ENCODE data around the gene PRKD2. TPM values are rescaled to one million over a fixed set of nuclear protein-coding genes. Genes with fewer than 3 reads are reported as not detected.
A peak's percentile ranks its signal among the peaks of the same experiment; 100 is the strongest.

The PRKD2 gene
- total and polyA plus RNA-seq, 10 of the 15 experiments (the other 5 are each of a cell fraction or from before 2014, with no cell fraction given): 2.3 to 98.8 (median 32.9) TPM

- TF ChIP-seq, protein P1, sequence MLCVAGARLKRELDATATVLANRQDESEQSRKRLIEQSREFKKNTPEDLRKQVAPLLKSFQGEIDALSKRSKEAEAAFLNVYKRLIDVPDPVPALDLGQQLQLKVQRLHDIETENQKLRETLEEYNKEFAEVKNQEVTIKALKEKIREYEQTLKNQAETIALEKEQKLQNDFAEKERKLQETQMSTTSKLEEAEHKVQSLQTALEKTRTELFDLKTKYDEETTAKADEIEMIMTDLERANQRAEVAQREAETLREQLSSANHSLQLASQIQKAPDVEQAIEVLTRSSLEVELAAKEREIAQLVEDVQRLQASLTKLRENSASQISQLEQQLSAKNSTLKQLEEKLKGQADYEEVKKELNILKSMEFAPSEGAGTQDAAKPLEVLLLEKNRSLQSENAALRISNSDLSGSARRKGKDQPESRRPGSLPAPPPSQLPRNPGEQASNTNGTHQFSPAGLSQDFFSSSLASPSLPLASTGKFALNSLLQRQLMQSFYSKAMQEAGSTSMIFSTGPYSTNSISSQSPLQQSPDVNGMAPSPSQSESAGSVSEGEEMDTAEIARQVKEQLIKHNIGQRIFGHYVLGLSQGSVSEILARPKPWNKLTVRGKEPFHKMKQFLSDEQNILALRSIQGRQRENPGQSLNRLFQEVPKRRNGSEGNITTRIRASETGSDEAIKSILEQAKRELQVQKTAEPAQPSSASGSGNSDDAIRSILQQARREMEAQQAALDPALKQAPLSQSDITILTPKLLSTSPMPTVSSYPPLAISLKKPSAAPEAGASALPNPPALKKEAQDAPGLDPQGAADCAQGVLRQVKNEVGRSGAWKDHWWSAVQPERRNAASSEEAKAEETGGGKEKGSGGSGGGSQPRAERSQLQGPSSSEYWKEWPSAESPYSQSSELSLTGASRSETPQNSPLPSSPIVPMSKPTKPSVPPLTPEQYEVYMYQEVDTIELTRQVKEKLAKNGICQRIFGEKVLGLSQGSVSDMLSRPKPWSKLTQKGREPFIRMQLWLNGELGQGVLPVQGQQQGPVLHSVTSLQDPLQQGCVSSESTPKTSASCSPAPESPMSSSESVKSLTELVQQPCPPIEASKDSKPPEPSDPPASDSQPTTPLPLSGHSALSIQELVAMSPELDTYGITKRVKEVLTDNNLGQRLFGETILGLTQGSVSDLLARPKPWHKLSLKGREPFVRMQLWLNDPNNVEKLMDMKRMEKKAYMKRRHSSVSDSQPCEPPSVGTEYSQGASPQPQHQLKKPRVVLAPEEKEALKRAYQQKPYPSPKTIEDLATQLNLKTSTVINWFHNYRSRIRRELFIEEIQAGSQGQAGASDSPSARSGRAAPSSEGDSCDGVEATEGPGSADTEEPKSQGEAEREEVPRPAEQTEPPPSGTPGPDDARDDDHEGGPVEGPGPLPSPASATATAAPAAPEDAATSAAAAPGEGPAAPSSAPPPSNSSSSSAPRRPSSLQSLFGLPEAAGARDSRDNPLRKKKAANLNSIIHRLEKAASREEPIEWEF (IDR thresholded peaks at IDR 0.05; ENCODE audit: insufficient replicate concordance, low read depth, low read length): no peak
- TF ChIP-seq MYC (IDR thresholded peaks at IDR 0.05; ENCODE audit: insufficient read depth, insufficient read length, insufficient replicate concordance, low read length, severe bottlenecking) (no peak), MTA3 (IDR thresholded peaks at IDR 0.05; ENCODE audit: borderline replicate concordance, low read length) (no peak), ZNF274 (IDR thresholded peaks at IDR 0.05; ENCODE audit: insufficient read depth, insufficient read length) (no peak), ETV6 (conservative IDR thresholded peaks at IDR 0.05 in 1 of 2, IDR thresholded peaks at IDR 0.05 in 1 of 2; ENCODE audit: borderline replicate concordance in 1 of 2, low read depth in 1 of 2) (no peak), MEF2A (IDR thresholded peaks at IDR 0.05; ENCODE audit: insufficient read depth, low read depth, low read length) (no peak), CREM (IDR thresholded peaks at IDR 0.05; ENCODE audit: low read depth) (peak; percentile 31; the same call in 1 of the 2 replicates), TARDBP (IDR thresholded peaks at IDR 0.05; ENCODE audit: borderline replicate concordance) (no peak), MEF2B (IDR thresholded peaks at IDR 0.05; ENCODE audit: partially characterized antibody, poor library complexity, severe bottlenecking) (no peak), NFYA (IDR thresholded peaks at IDR 0.05; ENCODE audit: borderline replicate concordance, low read depth, low read length) (no peak), GATAD2B (conservative IDR thresholded peaks at IDR 0.05; ENCODE audit: low read depth) (0 out of 2 replicates have a peak, but pooled peaks have one; percentile 38), ASH2L (IDR thresholded peaks at IDR 0.05; ENCODE audit: borderline replicate concordance, low read depth) (no peak), ZNF207 (IDR thresholded peaks at IDR 0.05; ENCODE audit: borderline replicate concordance) (no peak), CBFB (IDR thresholded peaks at IDR 0.05; ENCODE audit: low read depth) (peak; percentile 27; the same call in 1 of the 2 replicates), RBBP5 (conservative IDR thresholded peaks at IDR 0.05) (no peak)
- TF ChIP-seq, protein P2, sequence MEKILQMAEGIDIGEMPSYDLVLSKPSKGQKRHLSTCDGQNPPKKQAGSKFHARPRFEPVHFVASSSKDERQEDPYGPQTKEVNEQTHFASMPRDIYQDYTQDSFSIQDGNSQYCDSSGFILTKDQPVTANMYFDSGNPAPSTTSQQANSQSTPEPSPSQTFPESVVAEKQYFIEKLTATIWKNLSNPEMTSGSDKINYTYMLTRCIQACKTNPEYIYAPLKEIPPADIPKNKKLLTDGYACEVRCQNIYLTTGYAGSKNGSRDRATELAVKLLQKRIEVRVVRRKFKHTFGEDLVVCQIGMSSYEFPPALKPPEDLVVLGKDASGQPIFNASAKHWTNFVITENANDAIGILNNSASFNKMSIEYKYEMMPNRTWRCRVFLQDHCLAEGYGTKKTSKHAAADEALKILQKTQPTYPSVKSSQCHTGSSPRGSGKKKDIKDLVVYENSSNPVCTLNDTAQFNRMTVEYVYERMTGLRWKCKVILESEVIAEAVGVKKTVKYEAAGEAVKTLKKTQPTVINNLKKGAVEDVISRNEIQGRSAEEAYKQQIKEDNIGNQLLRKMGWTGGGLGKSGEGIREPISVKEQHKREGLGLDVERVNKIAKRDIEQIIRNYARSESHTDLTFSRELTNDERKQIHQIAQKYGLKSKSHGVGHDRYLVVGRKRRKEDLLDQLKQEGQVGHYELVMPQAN (conservative IDR thresholded peaks at IDR 0.05): 0 out of 2 replicates have a peak, but pooled peaks have one; percentile 28
- TF ChIP-seq, protein P3, sequence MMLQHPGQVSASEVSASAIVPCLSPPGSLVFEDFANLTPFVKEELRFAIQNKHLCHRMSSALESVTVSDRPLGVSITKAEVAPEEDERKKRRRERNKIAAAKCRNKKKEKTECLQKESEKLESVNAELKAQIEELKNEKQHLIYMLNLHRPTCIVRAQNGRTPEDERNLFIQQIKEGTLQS (IDR thresholded peaks at IDR 0.05; ENCODE audit: borderline replicate concordance, extremely low read depth, low read depth, low read length): no peak
These were observed 77.3 kb downstream of the PRKD2 start (continued) for GRCh38 chr19:46639358-46640182.

All from GM12878 (cell line).